ENCODE measurements around the gene CTSL.

- TF ChIP-seq REST (IDR thresholded peaks at IDR 0.05; ENCODE audit: unreplicated experiment) (no peak), CTCF (conservative IDR thresholded peaks at IDR 0.05; ENCODE audit: low read depth in 2 of 2) (no peak), POLR2AphosphoS5 (IDR thresholded peaks at IDR 0.05; ENCODE audit: low read depth) (no peak), CREB1 (CRISPR knock-in tag; IDR thresholded peaks at IDR 0.05; ENCODE audit: low read depth) (no peak), EZH2phosphoT487 (IDR thresholded peaks at IDR 0.05; ENCODE audit: unreplicated experiment) (no peak), ETS1 (IDR thresholded peaks at IDR 0.05) (no peak), EZH2 (IDR thresholded peaks at IDR 0.05; ENCODE audit: low read depth, unreplicated experiment) (no peak), ZNF331 (CRISPR knock-in tag; IDR thresholded peaks at IDR 0.05; ENCODE audit: low read depth) (no peak), ZNF114 (CRISPR knock-in tag; IDR thresholded peaks at IDR 0.05) (no peak), STAT1 (IDR thresholded peaks at IDR 0.05; ENCODE audit: unreplicated experiment) (no peak), JUNB (IDR thresholded peaks at IDR 0.05; ENCODE audit: unreplicated experiment) (no peak), ZNF462 (CRISPR knock-in tag; IDR thresholded peaks at IDR 0.05) (no peak), NANOG (IDR thresholded peaks at IDR 0.05; ENCODE audit: borderline replicate concordance) (no peak)
Measured at GRCh38 chr9:87694236-87694755, 31.6 kb upstream of the CTSL start.
